ENCODE data around the gene ABL2. TPM values are rescaled to one million over a fixed set of nuclear protein-coding genes. Genes with fewer than 3 reads are reported as not detected.
"Not testable (repeated sequence)": the region's sequence is repeated elsewhere in the genome, so short reads cannot be mapped to it uniquely, and the experiment has no call there.

The ABL2 gene
- total and polyA plus RNA-seq, 2 donors (not counting 3 experiments of a cell fraction or from before 2014, with no cell fraction given), result 41.8 to 158 TPM

GRCh38 chr1:179226738-179227137 is 2.7 kb downstream of the ABL2 start:
- H3K27ac ChIP-seq (ENCODE audit: insufficient read depth, low read depth, low read length), result no peak overlapping the region
- ChIA-PET CTCF (no interaction called here), POLR2A (no interaction called here)
- DNase-seq (ENCODE audit: low read depth, low spot score) (no peak), FAIRE-seq (no peak)
- H3K9me1 ChIP-seq (replicated peaks; ENCODE audit: control insufficient read depth, extremely low read depth, insufficient read depth, low read length), result no peaks in the 10 kb centered on the region
- dilution Hi-C loops (cut with MboI; ENCODE audit: extremely low pct_ligation_motif_present, low sequenced_read_pairs), result no loop called here
- intact Hi-C loops (cut with micrococcal nuclease), result no loop called here
- H3K9me3 ChIP-seq (replicated peaks; ENCODE audit: control insufficient read depth, insufficient read depth, low read length), result no peaks in the 10 kb centered on the region
- H2AFZ ChIP-seq (ENCODE audit: low read depth, low read length), result no peak overlapping the region
- H4K20me1 ChIP-seq (replicated peaks; ENCODE audit: control insufficient read depth, extremely low read depth, insufficient read depth, low read length), result no peaks in the 10 kb centered on the region
- no peak overlapping the region for H3K4me3 ChIP-seq (replicated peaks in 1 of 3; ENCODE audit: insufficient read depth in 1 of 3, low read depth in 1 of 3, low read length in 3 of 3)
- H3K4me2 ChIP-seq (ENCODE audit: insufficient read depth, low read length), result no peak overlapping the region
- H3K79me2 ChIP-seq (ENCODE audit: control insufficient read depth, insufficient read depth, low read length), result peaks cover 56% of the 10 kb centered on the region
- H3K36me3 ChIP-seq (ENCODE audit: control insufficient read depth in 2 of 2, extremely low read depth in 1 of 2, insufficient read depth in 2 of 2, low read length in 2 of 2), result no peaks in the 10 kb centered on the region
- no peaks in the 10 kb centered on the region for H3K27me3 ChIP-seq (ENCODE audit: control insufficient read depth in 2 of 2, insufficient read depth in 2 of 2, low read length in 2 of 2)
- H3K4me1 ChIP-seq (ENCODE audit: control insufficient read depth, extremely low read depth, insufficient read depth, low read length), result peaks cover 18% of the 10 kb centered on the region
- TF ChIP-seq MYC (IDR thresholded peaks at IDR 0.05; ENCODE audit: low read depth, low read length) (no peak), EZH2 (IDR thresholded peaks at IDR 0.05; ENCODE audit: borderline replicate concordance, low read depth, low read length, severe bottlenecking) (no peak), POLR2A (IDR thresholded peaks at IDR 0.05; ENCODE audit: low read depth, low read length) (no peak), JUN (IDR thresholded peaks at IDR 0.05; ENCODE audit: borderline replicate concordance, insufficient read depth, insufficient read length, low read depth) (no peak), FOS (IDR thresholded peaks at IDR 0.05; ENCODE audit: borderline replicate concordance, insufficient read depth, low read length) (no peak), POLR2AphosphoS5 (IDR thresholded peaks at IDR 0.05; ENCODE audit: insufficient read depth, low read depth, low read length) (no peak), GATA2 (IDR thresholded peaks at IDR 0.05; ENCODE audit: insufficient read depth, insufficient read length, low read depth, low read length) (no peak), CTCF (IDR thresholded peaks at IDR 0.05; ENCODE audit: extremely low read depth in 1 of 2, insufficient read depth in 1 of 2, low read depth in 1 of 2, low read length in 2 of 2) (no peak), MAX (IDR thresholded peaks at IDR 0.05; ENCODE audit: insufficient read depth, insufficient read length) (no peak)
- no TSS peak for BruUV-seq (replicated peaks)
- no peak overlapping the region for H3K9ac ChIP-seq (replicated peaks; ENCODE audit: extremely low read depth, insufficient read depth, low read length)

GRCh38 chr1:179224466-179224865 is 5.0 kb downstream of the ABL2 start:
- POLR2A ChIA-PET, result interaction anchor here (0.6 kb wide), 1 partner anchor 27 kb away, joined by 4 read pairs; no protein-coding TSS in a partner anchor

GRCh38 chr1:179221121-179221520 is 8.4 kb downstream of the ABL2 start:
- H3K4me1 ChIP-seq (ENCODE audit: control insufficient read depth, extremely low read depth, insufficient read depth, low read length); BruUV-seq (replicated peaks); H3K36me3 ChIP-seq (ENCODE audit: control insufficient read depth in 2 of 2, extremely low read depth in 1 of 2, insufficient read depth in 2 of 2, low read length in 2 of 2); intact Hi-C loops (cut with micrococcal nuclease); H3K4me2 ChIP-seq (ENCODE audit: insufficient read depth, low read length); H3K27ac ChIP-seq (ENCODE audit: insufficient read depth, low read depth, low read length); dilution Hi-C loops (cut with MboI; ENCODE audit: extremely low pct_ligation_motif_present, low sequenced_read_pairs); FAIRE-seq; H3K9ac ChIP-seq (replicated peaks; ENCODE audit: extremely low read depth, insufficient read depth, low read length); H3K9me3 ChIP-seq (replicated peaks; ENCODE audit: control insufficient read depth, insufficient read depth, low read length); H3K9me1 ChIP-seq (replicated peaks; ENCODE audit: control insufficient read depth, extremely low read depth, insufficient read depth, low read length); H3K27me3 ChIP-seq (ENCODE audit: control insufficient read depth in 2 of 2, insufficient read depth in 2 of 2, low read length in 2 of 2); H4K20me1 ChIP-seq (replicated peaks; ENCODE audit: control insufficient read depth, extremely low read depth, insufficient read depth, low read length); H2AFZ ChIP-seq (ENCODE audit: low read depth, low read length); H3K4me3 ChIP-seq (replicated peaks in 1 of 3; ENCODE audit: insufficient read depth in 1 of 3, low read depth in 1 of 3, low read length in 3 of 3); POLR2A ChIA-PET; DNase-seq (ENCODE audit: low read depth, low spot score): not testable (repeated sequence)
- peaks cover 53% of the 10 kb centered on the region for H3K79me2 ChIP-seq (ENCODE audit: control insufficient read depth, insufficient read depth, low read length)
- CTCF ChIA-PET, result interaction anchor here (0.9 to 1.0 kb wide), 2 partner anchors 11 to 100 kb away, joined by 3 read pairs; no protein-coding TSS in a partner anchor

More at GRCh38 chr1:179224466-179224865, 5.0 kb downstream of the ABL2 start:
- H3K79me2 ChIP-seq (ENCODE audit: control insufficient read depth, insufficient read depth, low read length), result peaks cover 64% of the 10 kb centered on the region
- BruUV-seq (replicated peaks); H4K20me1 ChIP-seq (replicated peaks; ENCODE audit: control insufficient read depth, extremely low read depth, insufficient read depth, low read length); H3K27me3 ChIP-seq (ENCODE audit: control insufficient read depth in 2 of 2, insufficient read depth in 2 of 2, low read length in 2 of 2); H3K4me2 ChIP-seq (ENCODE audit: insufficient read depth, low read length); H3K4me3 ChIP-seq (replicated peaks in 1 of 3; ENCODE audit: insufficient read depth in 1 of 3, low read depth in 1 of 3, low read length in 3 of 3); FAIRE-seq; DNase-seq (ENCODE audit: low read depth, low spot score); H2AFZ ChIP-seq (ENCODE audit: low read depth, low read length); intact Hi-C loops (cut with micrococcal nuclease); dilution Hi-C loops (cut with MboI; ENCODE audit: extremely low pct_ligation_motif_present, low sequenced_read_pairs); H3K9me1 ChIP-seq (replicated peaks; ENCODE audit: control insufficient read depth, extremely low read depth, insufficient read depth, low read length); H3K9me3 ChIP-seq (replicated peaks; ENCODE audit: control insufficient read depth, insufficient read depth, low read length); H3K9ac ChIP-seq (replicated peaks; ENCODE audit: extremely low read depth, insufficient read depth, low read length); CTCF ChIA-PET; H3K36me3 ChIP-seq (ENCODE audit: control insufficient read depth in 2 of 2, extremely low read depth in 1 of 2, insufficient read depth in 2 of 2, low read length in 2 of 2); H3K27ac ChIP-seq (ENCODE audit: insufficient read depth, low read depth, low read length); H3K4me1 ChIP-seq (ENCODE audit: control insufficient read depth, extremely low read depth, insufficient read depth, low read length): not testable (repeated sequence)

Data from endothelial cell of umbilical vein (primary cell).